ENCODE data around the gene RBMS3.

Gene RBMS3

DNA sequence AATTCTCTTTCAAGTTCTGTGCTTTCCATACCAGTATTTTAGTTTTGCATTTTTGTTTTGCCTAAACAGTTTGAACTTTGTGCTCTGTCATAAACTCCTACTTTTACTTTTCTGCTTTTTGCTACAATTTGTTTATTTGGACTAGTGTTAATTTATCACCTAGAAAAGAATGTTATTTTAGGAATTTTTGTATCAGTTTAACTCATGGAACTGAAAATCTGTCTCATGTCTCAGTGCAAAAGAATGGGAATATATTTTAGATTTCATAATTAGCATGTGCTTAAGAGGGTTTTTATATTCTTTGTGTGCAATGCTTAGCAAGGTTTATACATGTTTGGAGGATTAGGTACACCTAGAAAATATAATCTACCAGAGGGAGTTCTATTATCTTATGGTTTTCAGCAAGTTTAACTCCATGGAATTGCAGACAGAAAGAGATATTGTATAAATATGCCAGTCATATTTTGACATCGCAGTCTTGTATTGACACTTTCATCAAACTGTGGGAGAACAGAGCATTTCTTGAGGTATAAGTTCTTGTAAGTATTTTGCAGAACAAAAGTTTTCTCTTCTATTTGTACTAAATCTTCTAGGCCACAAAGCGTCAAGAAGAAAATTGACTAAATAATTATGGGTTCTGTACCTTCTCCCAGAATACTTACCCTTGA lies 409.9 kb downstream of the RBMS3 start:
- no peaks in the 10 kb centered on the region for H3K4me1 ChIP-seq (ENCODE audit: control insufficient read depth, insufficient read depth, low read length)
- no peaks in the 10 kb centered on the region for H3K9me3 ChIP-seq (ENCODE audit: control insufficient read depth, insufficient read depth, low read length)
- no CpG with 5 or more reads among the region's 2 CpGs for WGBS (ENCODE audit: insufficient coverage, insufficient read length)
- no peak overlapping the region for H3K4me3 ChIP-seq (ENCODE audit: low read length)
- H3K36me3 ChIP-seq (ENCODE audit: control insufficient read depth, insufficient read depth, low read length): no peaks in the 10 kb centered on the region
- no peaks in the 10 kb centered on the region; the same call in 1 of the 2 replicates for H3K27me3 ChIP-seq (ENCODE audit: control insufficient read depth, insufficient read depth, low read length)
- DNase-seq (ENCODE audit: low read depth, low spot score): no peak
- no peak overlapping the region for H3K27ac ChIP-seq (ENCODE audit: low read length)

DNA sequence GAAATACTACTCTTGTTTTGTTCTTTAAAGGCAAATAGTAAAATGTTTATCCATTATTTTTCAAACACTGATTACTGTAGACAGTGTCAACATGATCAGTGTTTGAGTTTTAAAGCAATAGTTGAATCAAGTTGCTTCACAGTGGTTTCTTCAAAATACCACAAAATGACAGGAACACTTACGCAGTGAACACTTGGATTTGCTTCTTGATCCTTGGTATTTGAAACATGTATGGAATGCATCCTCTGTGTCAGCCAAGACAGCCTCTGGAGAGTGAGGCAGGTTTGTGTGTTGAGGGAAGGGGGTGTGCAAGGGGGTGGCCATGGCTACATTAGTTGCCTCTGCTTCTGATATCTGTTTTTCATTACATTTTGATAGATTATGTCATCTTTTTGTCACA lies 413.0 kb downstream of the RBMS3 start:
- no peaks in the 10 kb centered on the region for H3K4me1 ChIP-seq (ENCODE audit: control insufficient read depth, insufficient read depth, low read length)

DNA sequence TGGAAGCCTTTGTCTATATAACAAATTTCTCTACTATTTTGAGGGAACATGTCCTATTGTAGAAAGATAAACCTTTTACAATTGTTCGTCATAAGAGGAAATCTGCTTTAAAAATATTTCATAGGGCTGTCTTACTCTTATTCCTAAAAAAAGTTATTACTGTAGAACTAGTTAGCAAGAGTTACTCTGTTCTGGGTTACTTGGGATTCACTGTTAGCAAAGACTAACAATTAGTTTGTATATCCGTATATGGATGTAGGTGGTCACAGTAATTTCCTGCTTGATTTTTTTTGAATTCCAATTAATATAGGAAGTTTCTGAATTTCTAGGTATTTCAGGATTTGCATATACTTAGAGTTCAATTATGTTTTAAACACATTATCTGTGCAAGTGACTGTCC lies 413.5 kb downstream of the RBMS3 start:
- no peaks in the 10 kb centered on the region for H3K36me3 ChIP-seq (ENCODE audit: control insufficient read depth, insufficient read depth, low read length)
- DNase-seq (ENCODE audit: low read depth, low spot score): no peak
- no peaks in the 10 kb centered on the region for H3K9me3 ChIP-seq (ENCODE audit: control insufficient read depth, insufficient read depth, low read length)
- no peak overlapping the region for H3K27ac ChIP-seq (ENCODE audit: low read length)
- no CpG with 5 or more reads among the region's 2 CpGs for WGBS (ENCODE audit: insufficient coverage, insufficient read length)
- H3K4me1 ChIP-seq (ENCODE audit: control insufficient read depth, insufficient read depth, low read length): no peaks in the 10 kb centered on the region
- no peak overlapping the region for H3K4me3 ChIP-seq (ENCODE audit: low read length)
- no peaks in the 10 kb centered on the region for H3K27me3 ChIP-seq (ENCODE audit: control insufficient read depth, insufficient read depth, low read length)

More for the DNA sequence above, 413.0 kb downstream of the RBMS3 start:
- Histone ChIP-seq H3K27ac (ENCODE audit: low read length) (no peak overlapping the region), H3K9me3 (ENCODE audit: control insufficient read depth, insufficient read depth, low read length) (no peaks in the 10 kb centered on the region), H3K36me3 (ENCODE audit: control insufficient read depth, insufficient read depth, low read length) (no peaks in the 10 kb centered on the region), H3K4me3 (ENCODE audit: low read length) (no peak overlapping the region), H3K27me3 (ENCODE audit: control insufficient read depth, insufficient read depth, low read length) (no peaks in the 10 kb centered on the region)
- peak; percentile 31 for DNase-seq (ENCODE audit: low read depth, low spot score)
- no CpG with 5 or more reads among the region's 1 CpG for WGBS (ENCODE audit: insufficient coverage, insufficient read length)

DNA sequence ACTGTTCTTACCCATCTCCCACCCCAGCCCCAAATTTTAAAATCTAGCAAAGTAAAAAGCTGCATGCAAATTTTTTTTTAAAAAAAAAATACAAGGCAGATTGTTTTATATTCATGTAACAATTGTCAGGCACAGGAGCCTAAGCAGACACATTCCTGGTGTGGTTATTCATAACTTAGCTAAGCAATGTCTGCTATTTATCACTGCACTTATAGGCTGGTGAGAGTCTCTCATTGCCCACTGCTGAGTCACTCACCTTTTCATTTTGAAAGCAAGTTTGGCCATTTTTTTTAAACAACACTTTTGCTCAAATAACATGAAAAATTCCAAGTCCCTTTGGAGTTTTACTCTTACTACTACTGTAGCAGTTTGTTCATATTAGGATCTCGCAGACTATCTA lies 413.9 kb downstream of the RBMS3 start:
- Histone ChIP-seq H3K27me3 (ENCODE audit: control insufficient read depth, insufficient read depth, low read length) (no peaks in the 10 kb centered on the region), H3K4me1 (ENCODE audit: control insufficient read depth, insufficient read depth, low read length) (no peaks in the 10 kb centered on the region), H3K4me3 (ENCODE audit: low read length) (no peak overlapping the region), H3K9me3 (ENCODE audit: control insufficient read depth, insufficient read depth, low read length) (no peaks in the 10 kb centered on the region), H3K36me3 (ENCODE audit: control insufficient read depth, insufficient read depth, low read length) (no peaks in the 10 kb centered on the region), H3K27ac (ENCODE audit: low read length) (no peak overlapping the region)
- no peak for DNase-seq (ENCODE audit: low read depth, low spot score)
- no CpG with 5 or more reads among the region's 1 CpG for WGBS (ENCODE audit: insufficient coverage, insufficient read length)

DNA sequence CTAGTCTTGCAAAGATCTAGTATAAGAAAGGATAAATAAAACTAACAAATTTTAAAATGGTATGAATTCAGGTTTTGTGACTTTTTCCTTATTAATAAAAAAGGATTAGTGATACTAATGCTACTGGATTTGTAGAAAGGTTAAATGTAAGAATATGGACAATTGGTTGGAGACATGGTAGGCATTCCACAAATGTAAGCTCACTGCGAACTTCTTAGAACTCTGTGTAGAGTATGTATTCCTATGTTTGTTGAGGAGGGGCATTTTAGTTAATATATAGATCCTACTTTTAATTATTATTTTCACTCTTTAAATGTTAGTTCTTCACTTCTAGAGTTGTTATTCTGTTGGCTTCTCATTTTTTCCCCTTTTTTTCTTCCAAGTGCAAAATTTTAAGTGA lies 414.3 kb downstream of the RBMS3 start:
- no peaks in the 10 kb centered on the region for H3K4me1 ChIP-seq (ENCODE audit: control insufficient read depth, insufficient read depth, low read length)
- no CpG with 5 or more reads among the region's 1 CpG for WGBS (ENCODE audit: insufficient coverage, insufficient read length)
- H3K4me3 ChIP-seq (ENCODE audit: low read length): no peak overlapping the region
- DNase-seq (ENCODE audit: low read depth, low spot score): no peak
- no peaks in the 10 kb centered on the region for H3K9me3 ChIP-seq (ENCODE audit: control insufficient read depth, insufficient read depth, low read length)
- H3K36me3 ChIP-seq (ENCODE audit: control insufficient read depth, insufficient read depth, low read length): no peaks in the 10 kb centered on the region
- H3K27ac ChIP-seq (ENCODE audit: low read length): no peak overlapping the region
- no peaks in the 10 kb centered on the region for H3K27me3 ChIP-seq (ENCODE audit: control insufficient read depth, insufficient read depth, low read length)

DNA sequence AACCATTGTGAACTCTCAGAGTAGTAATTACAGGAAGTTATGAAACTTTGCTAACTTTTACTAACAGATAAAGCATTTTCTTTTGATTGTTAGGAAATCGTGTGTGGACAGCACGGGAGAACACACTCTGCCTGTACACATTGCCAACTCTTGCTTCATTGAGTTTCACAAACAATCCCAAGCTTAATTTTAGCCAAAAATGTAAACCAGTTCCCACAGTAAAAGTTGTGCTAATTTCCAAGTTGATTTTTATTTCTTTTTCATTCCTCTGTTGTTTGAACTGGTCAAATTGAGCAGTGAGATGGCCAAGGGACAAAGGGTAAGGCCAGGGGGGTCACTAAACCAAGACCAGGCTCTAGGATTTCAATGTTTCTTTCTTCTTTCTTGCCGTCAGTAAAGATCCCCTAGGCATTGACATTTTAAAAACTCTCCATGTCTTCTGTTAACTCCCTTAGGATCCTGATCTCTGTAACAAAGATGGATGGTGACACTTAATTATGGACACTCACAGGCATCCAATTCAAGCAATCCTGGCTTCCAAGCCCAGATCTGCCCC lies 414.9 kb downstream of the RBMS3 start:
- Histone ChIP-seq H3K4me1 (ENCODE audit: control insufficient read depth, insufficient read depth, low read length) (no peaks in the 10 kb centered on the region), H3K9me3 (ENCODE audit: control insufficient read depth, insufficient read depth, low read length) (no peaks in the 10 kb centered on the region), H3K36me3 (ENCODE audit: control insufficient read depth, insufficient read depth, low read length) (no peaks in the 10 kb centered on the region), H3K4me3 (ENCODE audit: low read length) (no peak overlapping the region), H3K27ac (ENCODE audit: low read length) (no peak overlapping the region), H3K27me3 (ENCODE audit: control insufficient read depth, insufficient read depth, low read length) (no peaks in the 10 kb centered on the region)
- no CpG with 5 or more reads among the region's 3 CpGs for WGBS (ENCODE audit: insufficient coverage, insufficient read length)
- DNase-seq (ENCODE audit: low read depth, low spot score): no peak

DNA sequence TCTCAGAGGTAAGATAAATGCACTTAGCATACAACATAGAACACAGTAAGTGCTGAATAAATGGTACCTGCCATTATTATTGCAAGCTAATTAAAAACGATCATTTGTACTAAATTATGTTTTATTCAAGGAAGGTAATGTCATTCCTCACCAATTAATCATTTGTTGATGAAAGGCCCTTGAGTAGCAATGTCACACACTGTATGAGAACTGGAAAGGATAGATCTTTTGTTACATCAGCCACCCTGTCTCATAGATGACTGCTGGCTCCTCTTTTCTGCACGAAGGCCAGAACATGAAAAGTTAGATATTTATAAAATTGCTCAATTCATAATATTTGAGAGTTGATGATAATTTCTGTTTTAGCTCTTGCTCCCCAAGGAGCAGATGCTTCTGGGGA lies 415.4 kb downstream of the RBMS3 start:
- no CpG with 5 or more reads among the region's 2 CpGs for WGBS (ENCODE audit: insufficient coverage, insufficient read length)
- H3K27me3 ChIP-seq (ENCODE audit: control insufficient read depth, insufficient read depth, low read length): no peaks in the 10 kb centered on the region
- no peak for DNase-seq (ENCODE audit: low read depth, low spot score)
- H3K4me3 ChIP-seq (ENCODE audit: low read length): no peak overlapping the region
- H3K4me1 ChIP-seq (ENCODE audit: control insufficient read depth, insufficient read depth, low read length): no peaks in the 10 kb centered on the region
- H3K36me3 ChIP-seq (ENCODE audit: control insufficient read depth, insufficient read depth, low read length): no peaks in the 10 kb centered on the region; the same call in 1 of the 2 replicates
- 0 out of 2 replicates have a peak, but pooled peaks cover 1% of the 10 kb centered on the region for H3K9me3 ChIP-seq (ENCODE audit: control insufficient read depth, insufficient read depth, low read length)
- H3K27ac ChIP-seq (ENCODE audit: low read length): no peak overlapping the region

DNA sequence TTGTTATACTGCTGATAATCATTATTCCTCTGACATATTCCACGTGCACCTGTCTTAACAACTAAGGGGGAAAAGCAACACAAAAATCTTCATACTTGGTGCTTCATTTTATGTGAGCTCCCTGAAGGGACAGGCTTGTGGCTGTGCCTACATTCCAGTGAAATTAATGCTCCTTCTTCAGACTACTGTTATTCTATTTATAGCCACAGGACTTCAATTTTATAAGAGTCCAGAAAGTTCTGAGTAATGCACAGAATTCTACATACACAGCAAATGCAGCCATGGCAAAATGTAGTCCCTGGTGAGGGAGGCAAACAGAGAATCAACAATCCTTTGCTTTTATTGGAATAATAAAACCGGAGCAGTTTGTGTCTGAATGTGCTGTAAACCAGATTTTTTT lies 417.1 kb downstream of the RBMS3 start:
- H3K27me3 ChIP-seq (ENCODE audit: control insufficient read depth, insufficient read depth, low read length): no peaks in the 10 kb centered on the region
- no peaks in the 10 kb centered on the region for H3K4me1 ChIP-seq (ENCODE audit: control insufficient read depth, insufficient read depth, low read length)
- no peak overlapping the region for H3K27ac ChIP-seq (ENCODE audit: low read length)
- no CpG with 5 or more reads among the region's 2 CpGs for WGBS (ENCODE audit: insufficient coverage, insufficient read length)
- no peak for DNase-seq (ENCODE audit: low read depth, low spot score)
- H3K36me3 ChIP-seq (ENCODE audit: control insufficient read depth, insufficient read depth, low read length): no peaks in the 10 kb centered on the region; the same call in 1 of the 2 replicates
- H3K4me3 ChIP-seq (ENCODE audit: low read length): no peak overlapping the region
- H3K9me3 ChIP-seq (ENCODE audit: control insufficient read depth, insufficient read depth, low read length): 0 out of 2 replicates have a peak, but pooled peaks cover 2% of the 10 kb centered on the region

DNA sequence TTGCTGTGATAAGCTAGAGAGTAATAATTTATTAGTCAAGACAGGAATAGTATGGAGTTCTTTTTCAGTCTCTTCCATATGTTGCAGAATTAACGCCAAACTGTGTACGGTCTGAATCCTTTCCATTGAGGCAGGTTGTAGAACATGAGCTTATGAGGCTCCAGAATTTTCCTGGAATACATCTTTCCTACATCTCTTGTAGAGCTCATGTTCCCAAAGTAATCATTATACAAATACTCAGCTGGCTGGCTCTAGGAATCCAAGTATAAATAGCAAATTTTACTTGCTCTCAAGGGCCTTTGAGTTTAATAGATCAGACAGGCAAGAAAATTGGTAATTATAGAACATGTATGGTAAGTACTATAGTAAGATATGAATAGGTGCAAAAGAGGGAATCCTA lies 419.4 kb downstream of the RBMS3 start:
- Histone ChIP-seq H3K36me3 (ENCODE audit: control insufficient read depth, insufficient read depth, low read length) (no peaks in the 10 kb centered on the region; the same call in 1 of the 2 replicates), H3K4me1 (ENCODE audit: control insufficient read depth, insufficient read depth, low read length) (no peaks in the 10 kb centered on the region), H3K4me3 (ENCODE audit: low read length) (no peak overlapping the region), H3K27ac (ENCODE audit: low read length) (no peak overlapping the region), H3K27me3 (ENCODE audit: control insufficient read depth, insufficient read depth, low read length) (no peaks in the 10 kb centered on the region), H3K9me3 (ENCODE audit: control insufficient read depth, insufficient read depth, low read length) (0 out of 2 replicates have a peak, but pooled peaks cover 2% of the 10 kb centered on the region)
- WGBS (ENCODE audit: insufficient coverage, insufficient read length): no CpG with 5 or more reads among the region's 2 CpGs
- DNase-seq (ENCODE audit: low read depth, low spot score): no peak

DNA sequence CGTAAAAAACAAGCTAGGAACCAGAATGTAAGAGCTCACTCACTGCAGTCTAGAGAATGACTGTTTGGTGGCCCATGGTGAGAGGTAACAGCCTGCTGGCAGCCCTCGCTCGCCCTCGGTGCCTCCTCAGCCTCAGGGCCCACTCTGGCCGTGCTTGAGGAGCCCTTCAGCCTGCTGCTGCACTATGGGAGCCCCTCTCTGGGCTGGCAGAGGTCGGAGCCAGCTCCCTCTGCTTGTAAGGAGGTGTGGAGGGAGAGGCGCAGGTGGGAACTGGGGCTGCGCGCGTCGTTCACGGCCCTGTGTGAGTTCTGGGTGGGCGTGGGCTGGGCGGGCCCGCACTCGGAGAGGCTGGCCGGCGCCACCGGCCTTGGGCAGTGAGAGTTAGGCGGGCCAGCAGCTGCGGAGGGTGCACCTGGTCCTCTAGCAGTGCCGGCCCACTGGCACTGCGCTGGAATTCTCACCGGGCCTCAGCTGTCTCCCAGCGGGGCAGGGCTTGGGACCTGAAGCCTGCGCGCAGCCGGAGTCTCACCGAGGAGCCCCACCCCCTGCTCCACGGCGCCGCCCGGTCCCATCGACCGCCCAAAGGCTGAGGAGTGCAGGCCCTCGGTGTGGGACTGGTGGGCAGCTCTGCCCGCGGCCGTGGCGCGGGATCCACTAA lies 420.6 kb downstream of the RBMS3 start:
- no peaks in the 10 kb centered on the region; the same call in 1 of the 2 replicates for H3K36me3 ChIP-seq (ENCODE audit: control insufficient read depth, insufficient read depth, low read length)
- H3K4me3 ChIP-seq (ENCODE audit: low read length): no peak overlapping the region
- 0 out of 2 replicates have a peak, but pooled peaks cover 2% of the 10 kb centered on the region for H3K9me3 ChIP-seq (ENCODE audit: control insufficient read depth, insufficient read depth, low read length)
- WGBS (ENCODE audit: insufficient coverage, insufficient read length): no CpG with 5 or more reads among the region's 41 CpGs
- no peak overlapping the region for H3K27ac ChIP-seq (ENCODE audit: low read length)
- DNase-seq (ENCODE audit: low read depth, low spot score): no peak
- no peaks in the 10 kb centered on the region for H3K27me3 ChIP-seq (ENCODE audit: control insufficient read depth, insufficient read depth, low read length)
- no peaks in the 10 kb centered on the region for H3K4me1 ChIP-seq (ENCODE audit: control insufficient read depth, insufficient read depth, low read length)

Measured in iPS DF 6.9 (cell line).